NCI-H146 treated with DMSO at 0.1 percent for 48 hours (cell line): ENCODE data around the gene TAC4.

ENCODE experiments used
- DNase-seq: peaks from one replicate; lab custom pipeline; 2025; ENCODE audit not compliant: unreplicated experiment; lab: John Stamatoyannopoulos, UW

TAC4 gene

GRCh38 chr17:49873466-49873865 lies 25.6 kb upstream of the TAC4 start:
- DNase-seq = no peak

GRCh38 chr17:49872754-49873377 lies 25.0 kb upstream of the TAC4 start:
- no peak for DNase-seq

- no peak for DNase-seq
Measured at GRCh38 chr17:49871211-49871610, 23.3 kb upstream of the TAC4 start.

- no peak for DNase-seq
Measured at GRCh38 chr17:49870298-49870697, 22.4 kb upstream of the TAC4 start.

GRCh38 chr17:49869038-49869374 lies 21.1 kb upstream of the TAC4 start:
- DNase-seq = no peak

GRCh38 chr17:49866882-49867413 lies 19.1 kb upstream of the TAC4 start:
- DNase-seq = no peak

- no peak for DNase-seq
Measured at GRCh38 chr17:49866019-49866380, 18.1 kb upstream of the TAC4 start.

GRCh38 chr17:49862781-49863331 lies 15.0 kb upstream of the TAC4 start:
- no peak for DNase-seq

- DNase-seq = peak; percentile 8
Measured at GRCh38 chr17:49861150-49861884, 13.4 kb upstream of the TAC4 start.

- DNase-seq = no peak
Measured at GRCh38 chr17:49859991-49860953, 12.4 kb upstream of the TAC4 start.

- no peak for DNase-seq
Measured at GRCh38 chr17:49858796-49859195, 10.9 kb upstream of the TAC4 start.

- no peak for DNase-seq
Measured at GRCh38 chr17:49854126-49854525, 6.3 kb upstream of the TAC4 start.

- no peak for DNase-seq
Measured at GRCh38 chr17:49853470-49854015, 5.7 kb upstream of the TAC4 start.

GRCh38 chr17:49851387-49852291 lies 3.8 kb upstream of the TAC4 start:
- DNase-seq = peak; percentile 11

GRCh38 chr17:49850772-49851386 lies 3.0 kb upstream of the TAC4 start:
- no peak for DNase-seq

- no peak for DNase-seq
Measured at GRCh38 chr17:49850218-49850610, 2.3 kb upstream of the TAC4 start.

GRCh38 chr17:49848739-49849138 lies 870 bp upstream of the TAC4 start:
- no peak for DNase-seq

GRCh38 chr17:49846938-49847712 lies 744 bp downstream of the TAC4 start:
- DNase-seq = no peak

- DNase-seq = no peak
Measured at GRCh38 chr17:49845321-49845720, 2.5 kb downstream of the TAC4 start.
